Stimulated activated memory B cell treated with anti-CD40 and anti-IgM and Interleukin-4, amounts not matched to agents 10 μg/mL and 1 μg/mL and 100 μg/mL, for 72 hours (primary cell): Measurements from ENCODE around the gene ENTHD1.

Source experiments
- ATAC-seq: fragments of 150-1000 bp; cut with Tn5 transposase; 2 replicates; pipeline ENCODE4 v1.10.0; 2021
- H3K27ac Mint-ChIP-seq: one replicate; pipeline ENCODE4 v1.8.0; 2022; ENCODE audit warnings: mild to moderate bottlenecking, mixed read lengths
- H3K27me3 Mint-ChIP-seq: one replicate; pipeline ENCODE4 v1.8.0; 2022; ENCODE audit warnings: mixed read lengths
- H3K36me3 Mint-ChIP-seq: one replicate; pipeline ENCODE4 v1.8.0; 2022; ENCODE audit warnings: mixed read lengths
- H3K4me1 Mint-ChIP-seq: one replicate; pipeline ENCODE4 v1.8.0; 2022; ENCODE audit warnings: mixed read lengths
- H3K4me3 Mint-ChIP-seq: one replicate; pipeline ENCODE4 v1.8.0; 2022; ENCODE audit warnings: mild to moderate bottlenecking, moderate library complexity, mixed read lengths
- H3K9me3 Mint-ChIP-seq: one replicate; pipeline ENCODE4 v1.8.0; 2022; ENCODE audit warnings: mixed read lengths

Gene ENTHD1

DNA sequence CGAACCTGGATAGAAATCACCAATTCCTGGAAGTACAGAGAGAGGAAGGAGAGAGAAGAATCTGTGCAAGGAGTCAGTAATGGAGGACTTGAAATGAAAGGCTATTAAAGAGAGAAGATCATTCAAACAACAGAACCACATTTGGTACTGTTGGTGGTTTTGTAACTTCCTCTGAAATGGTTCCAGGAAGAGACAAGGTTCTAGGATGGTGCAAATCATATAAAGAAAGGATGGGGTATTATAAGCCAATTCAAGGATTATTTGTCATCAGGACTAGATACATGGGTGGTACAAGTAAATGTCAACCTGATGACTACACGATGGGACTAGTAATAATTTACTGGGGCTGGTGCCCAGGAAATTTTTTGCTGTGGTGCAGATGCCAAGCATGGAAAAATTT, 37.7 kb upstream of the ENTHD1 start:
- Mint-ChIP-seq H3K27me3 (no peaks in the 10 kb centered on the region), H3K27ac (no peak overlapping the region), H3K4me3 (no peak overlapping the region), H3K9me3 (no peaks in the 10 kb centered on the region), H3K36me3 (no peaks in the 10 kb centered on the region), H3K4me1 (peaks cover 34% of the 10 kb centered on the region)
- ATAC-seq: no peak

DNA sequence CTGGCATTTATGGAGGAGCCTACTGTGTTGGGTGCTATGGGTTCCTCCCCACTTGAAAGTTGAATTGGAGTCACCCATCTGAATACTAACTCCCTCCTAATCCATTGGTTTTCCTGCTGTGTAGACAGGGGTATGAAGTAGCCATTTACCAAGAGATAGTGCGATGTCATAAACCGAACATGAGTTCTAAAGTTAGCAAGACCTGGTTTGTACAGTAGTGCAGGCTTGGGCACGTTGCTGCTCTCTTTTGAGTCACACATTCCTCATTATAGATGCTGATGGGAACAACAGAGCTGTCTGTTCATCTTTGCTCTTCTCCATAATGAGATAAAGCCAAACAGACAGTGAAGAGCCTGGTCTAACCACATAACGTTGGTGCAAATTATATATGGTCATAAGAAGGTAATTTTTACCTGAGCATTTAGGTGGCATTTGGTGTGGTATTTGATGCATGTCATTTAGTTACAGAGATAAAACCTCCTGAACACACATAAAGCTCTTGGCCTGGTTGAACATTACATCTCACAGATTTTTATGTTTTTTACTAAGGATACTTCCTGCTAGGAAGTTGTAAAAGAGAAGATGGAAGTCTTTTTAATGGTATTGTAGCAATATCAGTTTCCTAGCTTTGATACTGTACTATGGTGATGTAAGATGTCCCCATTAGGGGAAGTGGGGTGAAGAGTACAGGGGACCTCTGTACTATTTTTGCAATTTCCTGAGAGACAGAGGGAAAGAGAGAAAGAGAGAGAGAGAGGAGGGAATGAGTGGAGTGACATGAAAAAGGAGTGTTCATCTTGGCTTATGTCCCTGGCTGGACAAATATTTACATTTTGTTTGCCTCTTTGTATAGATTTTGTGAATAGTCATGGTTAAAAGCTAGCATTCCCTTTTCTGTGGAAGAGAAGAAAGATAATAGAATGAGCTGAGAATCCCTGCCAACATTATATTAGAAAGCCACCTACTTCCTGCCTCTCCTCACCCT, 35.3 kb upstream of the ENTHD1 start:
- H3K9me3 Mint-ChIP-seq: no peaks in the 10 kb centered on the region
- H3K27ac Mint-ChIP-seq: no peak overlapping the region
- peaks cover 7% of the 10 kb centered on the region for H3K27me3 Mint-ChIP-seq
- peaks cover 28% of the 10 kb centered on the region for H3K4me1 Mint-ChIP-seq
- H3K36me3 Mint-ChIP-seq: peaks cover 6% of the 10 kb centered on the region
- H3K4me3 Mint-ChIP-seq: no peak overlapping the region
- no peak for ATAC-seq

DNA sequence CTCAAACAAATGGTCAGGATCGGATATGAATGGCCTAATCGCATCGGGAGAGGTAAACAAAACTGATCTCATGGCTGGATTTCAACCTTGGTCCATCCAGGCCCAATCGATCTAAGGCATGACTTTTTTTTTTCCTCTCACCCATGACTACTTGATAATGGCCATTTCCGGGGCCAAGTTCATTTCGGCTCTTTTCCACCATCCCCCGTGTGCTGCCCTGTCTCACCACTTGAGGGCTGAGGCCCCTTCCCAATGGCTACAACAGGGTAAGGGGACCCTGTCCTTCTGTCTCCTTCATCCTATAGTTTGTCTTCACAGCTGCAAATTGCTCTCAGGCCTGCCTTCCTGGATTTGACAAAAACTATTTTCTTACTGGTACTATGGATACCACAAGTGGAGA, 34.0 kb upstream of the ENTHD1 start:
- Mint-ChIP-seq H3K27ac (no peak overlapping the region), H3K4me3 (no peak overlapping the region), H3K4me1 (peaks cover 17% of the 10 kb centered on the region), H3K9me3 (no peaks in the 10 kb centered on the region), H3K27me3 (peaks cover 7% of the 10 kb centered on the region), H3K36me3 (peaks cover 6% of the 10 kb centered on the region)
- ATAC-seq: no peak

DNA sequence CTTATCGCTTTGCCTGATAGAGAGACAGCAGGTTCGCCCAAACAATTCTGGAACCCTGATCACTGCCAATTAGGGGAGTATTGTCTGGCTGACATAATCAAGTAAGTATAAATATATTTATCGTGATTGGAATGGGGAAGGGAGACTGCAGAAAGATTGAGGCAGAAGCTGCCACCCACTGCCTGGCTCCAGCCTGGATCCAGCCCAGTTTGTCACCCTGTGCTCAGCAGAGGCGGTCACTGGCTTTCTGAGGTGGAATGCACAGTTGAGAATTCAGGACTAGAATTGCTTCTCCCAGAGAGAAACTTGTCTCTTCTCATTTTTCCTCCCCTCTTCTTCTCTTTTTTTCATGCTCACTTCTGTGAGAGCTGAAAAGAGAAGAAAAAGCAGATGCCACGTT, 33.2 kb upstream of the ENTHD1 start:
- Mint-ChIP-seq H3K4me3 (no peak overlapping the region), H3K27me3 (peaks cover 7% of the 10 kb centered on the region), H3K27ac (no peak overlapping the region), H3K36me3 (peaks cover 6% of the 10 kb centered on the region), H3K9me3 (no peaks in the 10 kb centered on the region), H3K4me1 (peaks cover 17% of the 10 kb centered on the region)
- ATAC-seq: no peak

DNA sequence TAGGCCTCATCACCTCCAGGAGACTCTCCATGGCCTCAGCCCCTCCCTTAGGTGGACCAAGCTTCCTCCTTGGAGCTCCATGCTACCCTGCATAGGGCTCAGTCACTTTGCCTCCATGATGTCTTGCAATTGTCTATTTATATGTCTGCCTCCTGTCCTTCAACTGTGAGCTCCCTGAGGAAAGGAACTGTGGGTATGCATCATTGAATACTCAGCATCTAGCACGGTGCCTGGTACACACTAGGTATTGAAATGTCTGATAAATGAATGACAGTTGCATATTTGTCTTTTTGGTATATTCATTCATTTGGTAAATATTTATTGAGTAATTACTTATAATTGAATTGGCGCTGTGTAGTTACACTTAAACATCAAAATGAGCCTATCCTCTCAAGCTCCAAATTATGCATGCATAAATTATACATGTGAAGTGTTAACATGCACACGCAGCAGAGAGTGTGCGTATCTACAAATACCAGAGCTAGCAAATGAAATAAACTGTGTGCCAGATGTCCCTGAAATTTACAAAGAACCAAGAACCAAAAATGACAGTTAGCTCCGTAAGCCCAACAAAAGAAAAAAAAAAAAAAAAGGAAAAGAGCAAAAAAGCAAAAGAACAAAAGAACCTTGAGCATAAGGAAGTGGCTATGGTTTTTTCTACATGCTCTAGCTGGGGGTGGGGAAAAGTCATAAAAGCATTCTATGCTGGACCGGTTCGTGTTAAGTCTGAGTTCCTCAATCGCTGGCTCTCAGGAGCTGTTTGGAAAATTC, 32.5 kb upstream of the ENTHD1 start:
- peak overlapping the region; percentile 20 for H3K27ac Mint-ChIP-seq
- H3K9me3 Mint-ChIP-seq: no peaks in the 10 kb centered on the region
- H3K4me3 Mint-ChIP-seq: no peak overlapping the region
- no peak for ATAC-seq
- peaks cover 7% of the 10 kb centered on the region for H3K27me3 Mint-ChIP-seq
- peaks cover 6% of the 10 kb centered on the region for H3K36me3 Mint-ChIP-seq
- H3K4me1 Mint-ChIP-seq: peaks cover 18% of the 10 kb centered on the region

DNA sequence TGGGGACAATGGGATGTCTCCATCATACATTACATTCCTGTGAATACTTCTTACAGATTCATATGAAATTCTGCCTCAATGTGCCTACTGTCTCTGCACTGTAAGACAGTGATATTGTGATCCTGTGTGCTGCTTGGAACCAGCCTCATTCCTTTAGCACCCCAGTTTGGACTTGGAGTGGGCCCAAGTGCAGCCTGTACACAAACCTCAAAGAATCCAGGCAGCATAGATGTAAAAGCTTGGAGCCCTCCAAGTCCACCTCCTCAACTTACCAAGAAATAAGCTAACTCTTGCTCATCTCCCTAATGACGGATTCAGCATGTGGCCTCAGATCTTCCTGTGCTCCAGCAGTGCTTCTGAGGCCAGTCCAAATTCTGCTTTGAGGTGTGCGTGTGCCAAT, 31.7 kb upstream of the ENTHD1 start:
- H3K4me1 Mint-ChIP-seq: peaks cover 23% of the 10 kb centered on the region
- peaks cover 7% of the 10 kb centered on the region for H3K27me3 Mint-ChIP-seq
- no peak overlapping the region for H3K4me3 Mint-ChIP-seq
- no peak for ATAC-seq
- H3K27ac Mint-ChIP-seq: peak overlapping the region; percentile 20
- H3K9me3 Mint-ChIP-seq: no peaks in the 10 kb centered on the region
- peaks cover 6% of the 10 kb centered on the region for H3K36me3 Mint-ChIP-seq

DNA sequence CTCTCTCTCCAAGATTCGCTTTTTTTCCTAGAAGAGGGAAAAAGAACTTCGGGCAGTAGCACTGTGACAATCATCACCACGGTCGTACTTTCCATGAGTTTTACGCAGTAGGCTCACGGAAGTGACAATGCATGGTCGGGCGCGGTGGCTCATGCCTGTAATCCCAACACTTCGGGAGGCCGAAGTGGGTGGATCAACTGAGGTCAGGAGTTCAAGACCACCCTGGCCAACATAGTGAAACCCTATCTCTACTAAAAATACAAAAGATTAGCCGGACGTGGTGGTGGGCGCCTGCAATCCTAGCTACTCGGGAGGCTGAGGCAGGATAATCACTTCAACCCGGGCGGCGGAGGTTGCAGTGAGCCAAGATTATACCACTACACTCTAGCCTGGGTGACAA, 30.7 kb upstream of the ENTHD1 start:
- no peak for ATAC-seq
- H3K27ac Mint-ChIP-seq: no peak overlapping the region
- no peak overlapping the region for H3K4me3 Mint-ChIP-seq
- peaks cover 30% of the 10 kb centered on the region for H3K4me1 Mint-ChIP-seq
- peaks cover 7% of the 10 kb centered on the region for H3K27me3 Mint-ChIP-seq
- H3K36me3 Mint-ChIP-seq: peaks cover 6% of the 10 kb centered on the region
- H3K9me3 Mint-ChIP-seq: no peaks in the 10 kb centered on the region

DNA sequence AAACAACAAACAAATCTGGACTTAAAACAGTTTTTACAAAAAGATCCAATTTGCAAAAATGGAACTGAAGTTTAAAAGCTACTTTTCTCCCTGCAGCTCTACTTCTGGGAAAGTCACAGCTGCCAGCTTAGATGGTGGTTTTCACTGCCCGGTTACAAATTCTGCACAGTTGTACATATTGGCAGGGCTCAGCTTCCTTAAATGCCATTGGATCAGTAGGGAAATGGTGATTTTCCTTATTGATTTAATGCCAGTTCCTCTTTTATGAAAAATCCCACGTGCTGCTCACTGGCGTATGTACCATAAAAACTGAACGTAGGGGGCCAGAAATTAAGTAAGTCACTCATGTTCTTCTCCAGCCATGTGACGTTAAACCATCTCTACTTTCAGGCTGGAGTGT, 30.1 kb upstream of the ENTHD1 start:
- H3K4me1 Mint-ChIP-seq: peaks cover 30% of the 10 kb centered on the region
- ATAC-seq: no peak
- no peaks in the 10 kb centered on the region for H3K9me3 Mint-ChIP-seq
- H3K36me3 Mint-ChIP-seq: peaks cover 6% of the 10 kb centered on the region
- no peak overlapping the region for H3K27ac Mint-ChIP-seq
- no peak overlapping the region for H3K4me3 Mint-ChIP-seq
- peaks cover 7% of the 10 kb centered on the region for H3K27me3 Mint-ChIP-seq

DNA sequence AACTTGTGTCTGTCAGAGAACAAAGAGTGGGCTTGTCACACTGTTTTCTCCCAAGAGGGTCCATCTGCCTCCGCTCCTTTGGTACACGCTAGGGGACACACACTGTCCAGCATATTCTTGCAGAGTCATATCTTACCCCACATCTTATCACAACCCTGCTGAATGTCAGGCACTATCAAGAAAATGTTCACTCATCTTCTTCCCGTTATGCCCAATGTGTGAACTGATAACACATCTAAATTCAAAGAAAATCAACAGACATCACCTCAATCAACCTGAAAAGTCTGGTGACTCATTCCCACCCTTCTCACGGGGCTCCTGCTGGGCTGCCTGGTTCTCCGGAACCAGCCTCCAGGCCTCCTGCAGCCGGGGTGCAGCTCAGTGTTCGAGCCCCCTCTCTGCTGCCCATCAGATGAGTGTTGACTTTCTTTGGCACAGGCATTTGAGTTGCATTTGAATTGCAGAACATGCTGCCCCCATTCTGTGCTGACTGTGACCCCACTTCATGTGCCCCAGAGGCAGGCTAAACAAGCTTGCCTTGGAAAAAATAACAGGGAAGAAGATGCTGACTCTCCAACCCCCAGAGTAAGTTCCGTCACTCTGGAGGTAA, 26.7 kb upstream of the ENTHD1 start:
- ATAC-seq: no peak

DNA sequence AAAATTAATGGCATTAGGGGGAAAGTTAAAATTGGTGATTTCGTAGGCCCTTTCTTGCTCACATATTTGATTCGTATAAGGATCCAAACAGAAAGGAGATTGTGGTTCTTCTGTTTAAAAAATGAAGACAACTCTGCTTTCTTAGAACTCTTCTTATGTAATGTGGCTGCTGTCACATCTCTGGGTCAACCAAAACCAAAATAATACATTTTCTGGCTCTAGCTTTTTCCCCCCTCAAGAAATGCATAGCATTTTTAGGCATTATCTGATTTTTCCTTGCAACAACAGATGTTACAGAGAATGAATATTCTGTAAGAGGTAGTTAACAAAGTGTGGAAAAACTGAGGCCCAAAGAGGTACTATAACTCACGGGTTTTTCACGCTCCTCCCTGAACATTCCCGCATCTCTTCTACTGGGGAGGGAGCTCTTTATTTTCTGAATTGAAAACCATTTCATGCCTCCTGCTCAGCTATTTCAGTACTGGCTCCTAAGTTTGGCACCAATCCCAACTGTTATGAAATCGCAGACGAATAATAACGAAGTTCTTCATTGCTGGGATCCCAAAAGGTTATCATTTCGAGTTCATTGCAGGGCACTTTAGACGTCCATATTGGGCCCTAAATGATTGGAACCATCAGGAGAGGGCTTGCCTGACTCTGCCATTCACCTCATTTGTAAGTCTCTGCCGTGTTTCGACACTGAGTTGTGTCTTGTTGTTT, 24.4 kb upstream of the ENTHD1 start:
- Mint-ChIP-seq H3K4me3 (no peak overlapping the region), H3K36me3 (no peaks in the 10 kb centered on the region)
- no peak for ATAC-seq

More for the DNA sequence above, 26.7 kb upstream of the ENTHD1 start:
- H3K4me1 Mint-ChIP-seq: peaks cover 17% of the 10 kb centered on the region
- H3K27ac Mint-ChIP-seq: no peak overlapping the region
- no peaks in the 10 kb centered on the region for H3K27me3 Mint-ChIP-seq
- no peaks in the 10 kb centered on the region for H3K9me3 Mint-ChIP-seq
- no peaks in the 10 kb centered on the region for H3K36me3 Mint-ChIP-seq
- H3K4me3 Mint-ChIP-seq: no peak overlapping the region

DNA sequence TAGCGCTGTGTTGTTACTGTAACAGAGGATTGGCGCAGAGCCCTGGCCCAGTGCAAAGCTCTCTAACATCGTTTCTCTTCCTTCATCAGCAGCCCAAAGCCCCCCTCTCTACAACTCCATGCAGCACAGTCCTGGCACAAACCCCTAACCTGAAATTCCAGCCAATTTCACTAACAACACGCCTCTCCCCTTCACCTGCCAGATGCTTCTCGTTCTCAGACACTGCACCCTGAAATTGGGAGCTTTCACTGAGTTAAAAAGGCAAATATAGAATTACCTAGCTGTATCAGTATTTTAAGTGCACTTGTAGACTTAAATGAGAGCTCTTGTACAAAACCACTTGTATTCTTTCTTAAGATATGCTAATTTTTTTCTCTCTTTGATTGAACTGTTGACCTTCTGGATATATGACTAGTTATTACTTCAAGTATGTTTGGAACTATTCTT, 23.7 kb upstream of the ENTHD1 start:
- H3K4me3 Mint-ChIP-seq: no peak overlapping the region

More for the DNA sequence above, 24.4 kb upstream of the ENTHD1 start:
- H3K4me1 Mint-ChIP-seq: peaks cover 21% of the 10 kb centered on the region
- no peaks in the 10 kb centered on the region for H3K27me3 Mint-ChIP-seq
- H3K9me3 Mint-ChIP-seq: no peaks in the 10 kb centered on the region
- no peak overlapping the region for H3K27ac Mint-ChIP-seq

DNA sequence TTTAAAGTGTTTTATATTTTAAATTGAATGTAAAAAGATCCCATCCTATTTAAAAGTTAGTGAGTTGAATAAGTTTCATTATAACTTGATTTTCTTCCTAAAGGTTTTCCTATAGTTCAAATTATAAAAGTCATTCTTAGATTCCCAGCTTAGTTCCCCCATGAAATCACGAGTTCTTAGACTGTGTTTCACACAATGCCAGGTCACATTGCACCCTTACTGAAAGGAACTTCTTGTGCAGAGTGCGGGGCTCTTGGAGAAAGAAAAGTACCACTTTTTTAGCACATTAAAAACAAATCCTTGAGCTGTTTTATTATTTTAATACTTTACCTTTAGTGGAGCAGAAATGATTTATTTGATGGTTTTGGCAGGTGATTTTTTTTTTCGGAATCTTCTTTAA, 22.9 kb upstream of the ENTHD1 start:
- no peak overlapping the region for H3K27ac Mint-ChIP-seq
- ATAC-seq: no peak
- H3K4me3 Mint-ChIP-seq: no peak overlapping the region
- no peaks in the 10 kb centered on the region for H3K36me3 Mint-ChIP-seq
- peaks cover 21% of the 10 kb centered on the region for H3K4me1 Mint-ChIP-seq
- no peaks in the 10 kb centered on the region for H3K27me3 Mint-ChIP-seq
- H3K9me3 Mint-ChIP-seq: no peaks in the 10 kb centered on the region

More for the DNA sequence above, 23.7 kb upstream of the ENTHD1 start:
- Mint-ChIP-seq H3K4me1 (peaks cover 21% of the 10 kb centered on the region), H3K36me3 (no peaks in the 10 kb centered on the region), H3K27me3 (no peaks in the 10 kb centered on the region), H3K27ac (peak overlapping the region; percentile 2), H3K9me3 (no peaks in the 10 kb centered on the region)
- ATAC-seq: no peak

DNA sequence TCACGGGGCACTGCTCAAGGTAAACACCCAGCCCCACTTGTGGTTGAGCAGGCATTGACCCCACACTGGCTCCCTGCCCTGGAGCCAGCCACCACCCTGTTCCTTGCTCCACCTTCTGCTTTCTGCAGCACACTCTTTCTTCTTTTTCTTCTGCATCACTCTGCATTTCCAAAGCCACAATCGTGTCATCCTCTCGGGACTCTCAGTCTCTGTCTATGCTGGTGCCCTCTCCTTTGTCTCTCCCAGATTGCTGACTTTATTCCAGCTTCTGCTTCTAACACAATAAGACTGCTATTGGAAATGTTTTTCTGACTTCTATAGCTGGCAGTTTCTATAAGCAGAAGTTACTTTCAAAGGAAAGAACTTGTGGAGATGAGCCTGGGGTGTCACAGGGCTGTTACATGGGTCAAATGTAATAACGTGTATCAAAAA, 21.8 kb upstream of the ENTHD1 start:
- Mint-ChIP-seq H3K4me3 (no peak overlapping the region), H3K27ac (peak overlapping the region; percentile 9)
- ATAC-seq: peak; percentile 36

DNA sequence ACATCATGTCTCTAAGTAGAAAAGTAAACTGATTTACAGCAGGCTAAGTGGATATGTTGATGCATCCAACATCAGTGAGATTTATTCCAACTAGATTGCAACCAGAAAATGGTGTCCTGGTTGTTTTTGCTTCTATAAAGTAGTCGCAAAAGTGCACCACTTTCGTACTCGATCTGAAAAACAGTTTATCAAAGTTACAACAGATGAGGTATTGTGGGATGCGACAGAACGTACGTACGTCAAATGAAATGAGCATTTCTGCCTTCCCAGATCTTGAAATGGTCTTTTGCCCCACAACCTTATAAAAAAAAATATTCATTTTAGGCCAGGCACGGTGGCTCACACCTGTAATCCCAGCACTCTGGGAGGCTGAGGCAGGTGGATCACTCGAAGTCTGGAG, 21.0 kb upstream of the ENTHD1 start:
- Mint-ChIP-seq H3K9me3 (no peaks in the 10 kb centered on the region), H3K27ac (no peak overlapping the region), H3K36me3 (no peaks in the 10 kb centered on the region), H3K27me3 (no peaks in the 10 kb centered on the region), H3K4me3 (no peak overlapping the region), H3K4me1 (peaks cover 19% of the 10 kb centered on the region)
- no peak for ATAC-seq

More for the DNA sequence above, 21.8 kb upstream of the ENTHD1 start:
- no peaks in the 10 kb centered on the region for H3K27me3 Mint-ChIP-seq
- H3K4me1 Mint-ChIP-seq: peaks cover 17% of the 10 kb centered on the region
- no peaks in the 10 kb centered on the region for H3K9me3 Mint-ChIP-seq
- no peaks in the 10 kb centered on the region for H3K36me3 Mint-ChIP-seq

DNA sequence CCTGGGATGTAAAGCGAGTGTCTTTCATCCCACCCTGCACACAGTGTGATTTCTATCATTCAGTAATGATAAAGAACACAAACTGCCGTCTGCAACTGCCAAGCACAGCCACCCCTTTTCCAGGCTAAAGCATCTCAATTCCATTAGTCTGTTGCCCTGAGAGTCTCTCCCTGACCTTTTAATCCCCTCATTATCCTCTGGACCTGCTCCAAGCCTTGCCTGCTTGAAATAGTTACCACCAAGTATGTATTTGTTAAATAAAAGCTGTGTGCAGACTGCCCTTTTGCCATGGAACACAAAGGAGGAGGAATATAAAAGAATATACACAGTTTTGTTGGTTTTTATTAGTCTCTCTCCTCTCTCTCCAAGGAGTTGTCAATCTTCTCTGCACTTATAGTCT, 20.3 kb upstream of the ENTHD1 start:
- H3K4me3 Mint-ChIP-seq: no peak overlapping the region
- no peaks in the 10 kb centered on the region for H3K9me3 Mint-ChIP-seq
- no peaks in the 10 kb centered on the region for H3K27me3 Mint-ChIP-seq
- peaks cover 22% of the 10 kb centered on the region for H3K4me1 Mint-ChIP-seq
- ATAC-seq: no peak
- no peaks in the 10 kb centered on the region for H3K36me3 Mint-ChIP-seq
- no peak overlapping the region for H3K27ac Mint-ChIP-seq
